Sigmoid colon (tissue), 4 donors: ENCODE results near the gene PLPPR3.

Experiments
- POLR2AphosphoS5 ChIP-seq, 4 donors: sonication (generic); formaldehyde crosslinking; IDR thresholded peaks; one replicate each; pipeline ENCODE4 v1.6.1; 2017; ENCODE audit warnings: antibody characterized with exemption in 4 of 4
- TF ChIP-seq, protein P1 (sequence below), 4 experiments: fragments of 450-650 bp in 3 of 4; fragments of 200-600 bp in 1 of 4; IDR thresholded peaks; one replicate each; pipeline ENCODE4 v1.5.1; 2016 to 2019; ENCODE audit warnings: antibody characterized with exemption in 4 of 4, mild to moderate bottlenecking in 3 of 4, moderate library complexity in 2 of 4

- TF ChIP-seq, protein P1, sequence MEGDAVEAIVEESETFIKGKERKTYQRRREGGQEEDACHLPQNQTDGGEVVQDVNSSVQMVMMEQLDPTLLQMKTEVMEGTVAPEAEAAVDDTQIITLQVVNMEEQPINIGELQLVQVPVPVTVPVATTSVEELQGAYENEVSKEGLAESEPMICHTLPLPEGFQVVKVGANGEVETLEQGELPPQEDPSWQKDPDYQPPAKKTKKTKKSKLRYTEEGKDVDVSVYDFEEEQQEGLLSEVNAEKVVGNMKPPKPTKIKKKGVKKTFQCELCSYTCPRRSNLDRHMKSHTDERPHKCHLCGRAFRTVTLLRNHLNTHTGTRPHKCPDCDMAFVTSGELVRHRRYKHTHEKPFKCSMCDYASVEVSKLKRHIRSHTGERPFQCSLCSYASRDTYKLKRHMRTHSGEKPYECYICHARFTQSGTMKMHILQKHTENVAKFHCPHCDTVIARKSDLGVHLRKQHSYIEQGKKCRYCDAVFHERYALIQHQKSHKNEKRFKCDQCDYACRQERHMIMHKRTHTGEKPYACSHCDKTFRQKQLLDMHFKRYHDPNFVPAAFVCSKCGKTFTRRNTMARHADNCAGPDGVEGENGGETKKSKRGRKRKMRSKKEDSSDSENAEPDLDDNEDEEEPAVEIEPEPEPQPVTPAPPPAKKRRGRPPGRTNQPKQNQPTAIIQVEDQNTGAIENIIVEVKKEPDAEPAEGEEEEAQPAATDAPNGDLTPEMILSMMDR (IDR thresholded peaks at IDR 0.05), result no peak
- no peak for TF ChIP-seq POLR2AphosphoS5 (IDR thresholded peaks at IDR 0.05)
Observed at GRCh38 chr19:853014-853585, 31.3 kb upstream of the PLPPR3 start.
